ENCODE measurements around the gene ARGLU1.

The ARGLU1 gene

GRCh38 chr13:106550570-106551135 lies 17.3 kb downstream of the ARGLU1 start:
- H3K9me3 ChIP-seq (replicated peaks in 1 of 2; ENCODE audit: control insufficient read depth in 2 of 2, insufficient read depth in 1 of 2, low read depth in 1 of 2, low read length in 2 of 2) = peaks cover 0 to 28% of the 10 kb centered on the region in 2 donors
- H3K27me3 ChIP-seq (ENCODE audit: control insufficient read depth in 3 of 3, insufficient read depth in 3 of 3, low read depth in 1 of 3, low read length in 3 of 3) = no peaks in the 10 kb centered on the region
- no peaks in the 10 kb centered on the region for H3K4me1 ChIP-seq (ENCODE audit: control insufficient read depth in 2 of 2, insufficient read depth in 1 of 2, low read depth in 1 of 2, low read length in 2 of 2)
- no peak overlapping the region for H4K91ac ChIP-seq (ENCODE audit: low read depth, low read length, poor library complexity)
- H3K27ac ChIP-seq (replicated peaks; ENCODE audit: low read length) = no peak overlapping the region
- no peak overlapping the region for H2BK120ac ChIP-seq (ENCODE audit: low read depth, low read length)
- H3K4me3 ChIP-seq (ENCODE audit: low read length in 2 of 2) = no peak overlapping the region
- H3K79me1 ChIP-seq (ENCODE audit: low read depth, low read length) = peaks cover under 1% of the 10 kb centered on the region
- H2BK5ac ChIP-seq (ENCODE audit: low read length) = no peak overlapping the region
- H3K23ac ChIP-seq (ENCODE audit: low read depth, low read length, poor library complexity) = no peak overlapping the region
- no CpG with 5 or more reads among the region's 4 CpGs for WGBS, 2 donors (ENCODE audit: extremely low coverage in 2 of 2, insufficient read length in 2 of 2, insufficient replicate concordance in 1 of 2)
- H2AK5ac ChIP-seq (ENCODE audit: low read depth, low read length) = no peak overlapping the region
- H3K4me2 ChIP-seq (ENCODE audit: insufficient read depth, low read length, poor library complexity, severe bottlenecking) = no peak overlapping the region
- H3K14ac ChIP-seq (ENCODE audit: low read length) = no peak overlapping the region
- no peak overlapping the region for H2BK12ac ChIP-seq (ENCODE audit: low read length)
- H3K4ac ChIP-seq (ENCODE audit: low read length) = no peak overlapping the region
- no peak overlapping the region for H3K9ac ChIP-seq (ENCODE audit: low read depth, low read length, poor library complexity)
- no peak overlapping the region for H4K8ac ChIP-seq (ENCODE audit: low read depth, low read length)
- no peak for DNase-seq (ENCODE audit: low spot score)
- H2AFZ ChIP-seq (ENCODE audit: low read length) = no peak overlapping the region
- no peak overlapping the region for H3K18ac ChIP-seq (ENCODE audit: low read length)
- H2BK15ac ChIP-seq (ENCODE audit: low read length) = no peak overlapping the region
- H3K36me3 ChIP-seq (replicated peaks in 1 of 2; ENCODE audit: control insufficient read depth in 2 of 2, insufficient read depth in 2 of 2, low read length in 2 of 2) = peaks cover 25 to 100% of the 10 kb centered on the region in 2 donors

GRCh38 chr13:106548064-106548696 lies 19.8 kb downstream of the ARGLU1 start:
- Histone ChIP-seq H3K18ac (ENCODE audit: low read length) (no peak overlapping the region), H2BK5ac (ENCODE audit: low read length) (no peak overlapping the region), H4K91ac (ENCODE audit: low read depth, low read length, poor library complexity) (no peak overlapping the region), H3K9ac (ENCODE audit: low read depth, low read length, poor library complexity) (no peak overlapping the region), H3K79me1 (ENCODE audit: low read depth, low read length) (no peaks in the 10 kb centered on the region), H2AFZ (ENCODE audit: low read length) (no peak overlapping the region), H3K4me2 (ENCODE audit: insufficient read depth, low read length, poor library complexity, severe bottlenecking) (no peak overlapping the region), H3K27ac (replicated peaks; ENCODE audit: low read length) (no peak overlapping the region), H3K23ac (ENCODE audit: low read depth, low read length, poor library complexity) (no peak overlapping the region), H3K9me3 (replicated peaks in 1 of 2; ENCODE audit: control insufficient read depth in 2 of 2, insufficient read depth in 1 of 2, low read depth in 1 of 2, low read length in 2 of 2) (peaks cover 0 to 13% of the 10 kb centered on the region in 2 donors), H3K4me3 (ENCODE audit: low read length in 2 of 2) (no peak overlapping the region), H2BK15ac (ENCODE audit: low read length) (no peak overlapping the region), H3K27me3 (ENCODE audit: control insufficient read depth in 3 of 3, insufficient read depth in 3 of 3, low read depth in 1 of 3, low read length in 3 of 3) (no peaks in the 10 kb centered on the region), H3K14ac (ENCODE audit: low read length) (no peak overlapping the region), H2AK5ac (ENCODE audit: low read depth, low read length) (no peak overlapping the region), H3K4me1 (ENCODE audit: control insufficient read depth in 2 of 2, insufficient read depth in 1 of 2, low read depth in 1 of 2, low read length in 2 of 2) (no peaks in the 10 kb centered on the region), H3K4ac (ENCODE audit: low read length) (no peak overlapping the region), H4K8ac (ENCODE audit: low read depth, low read length) (no peak overlapping the region), H2BK12ac (ENCODE audit: low read length) (no peak overlapping the region), H2BK120ac (ENCODE audit: low read depth, low read length) (no peak overlapping the region), H3K36me3 (replicated peaks in 1 of 2; ENCODE audit: control insufficient read depth in 2 of 2, insufficient read depth in 2 of 2, low read length in 2 of 2) (peaks cover 14 to 100% of the 10 kb centered on the region in 2 donors)
- no CpG with 5 or more reads among the region's 3 CpGs for WGBS, 2 donors (ENCODE audit: extremely low coverage in 2 of 2, insufficient read length in 2 of 2, insufficient replicate concordance in 1 of 2)
- DNase-seq (ENCODE audit: low spot score) = no peak

GRCh38 chr13:106541826-106542225 lies 26.1 kb downstream of the ARGLU1 start:
- peaks cover 2 to 70% of the 10 kb centered on the region in 2 donors for H3K36me3 ChIP-seq (replicated peaks in 1 of 2; ENCODE audit: control insufficient read depth in 2 of 2, insufficient read depth in 2 of 2, low read length in 2 of 2)
- H3K4me3 ChIP-seq (ENCODE audit: low read length in 2 of 2) = no peak overlapping the region
- H4K91ac ChIP-seq (ENCODE audit: low read depth, low read length, poor library complexity) = no peak overlapping the region
- no peak overlapping the region for H2BK15ac ChIP-seq (ENCODE audit: low read length)
- H3K79me1 ChIP-seq (ENCODE audit: low read depth, low read length) = no peaks in the 10 kb centered on the region
- H3K9ac ChIP-seq (ENCODE audit: low read depth, low read length, poor library complexity) = no peak overlapping the region
- no peak overlapping the region for H2BK12ac ChIP-seq (ENCODE audit: low read length)
- no peaks in the 10 kb centered on the region for H3K27me3 ChIP-seq (ENCODE audit: control insufficient read depth in 3 of 3, insufficient read depth in 3 of 3, low read depth in 1 of 3, low read length in 3 of 3)
- no peak overlapping the region for H3K18ac ChIP-seq (ENCODE audit: low read length)
- H2AK5ac ChIP-seq (ENCODE audit: low read depth, low read length) = no peak overlapping the region
- no peak overlapping the region for H3K14ac ChIP-seq (ENCODE audit: low read length)
- DNase-seq (ENCODE audit: low spot score) = no peak
- no CpG with 5 or more reads among the region's 1 CpG for WGBS, 2 donors (ENCODE audit: extremely low coverage in 2 of 2, insufficient read length in 2 of 2, insufficient replicate concordance in 1 of 2)
- H4K8ac ChIP-seq (ENCODE audit: low read depth, low read length) = no peak overlapping the region
- no peak overlapping the region for H3K23ac ChIP-seq (ENCODE audit: low read depth, low read length, poor library complexity)
- H3K9me3 ChIP-seq (replicated peaks in 1 of 2; ENCODE audit: control insufficient read depth in 2 of 2, insufficient read depth in 1 of 2, low read depth in 1 of 2, low read length in 2 of 2) = peaks cover 0 to 9% of the 10 kb centered on the region in 2 donors
- no peak overlapping the region for H3K4ac ChIP-seq (ENCODE audit: low read length)
- no peak overlapping the region for H3K27ac ChIP-seq (replicated peaks; ENCODE audit: low read length)
- H2AFZ ChIP-seq (ENCODE audit: low read length) = no peak overlapping the region
- no peak overlapping the region for H2BK120ac ChIP-seq (ENCODE audit: low read depth, low read length)
- peaks cover 0 to 2% of the 10 kb centered on the region in 2 donors for H3K4me1 ChIP-seq (ENCODE audit: control insufficient read depth in 2 of 2, insufficient read depth in 1 of 2, low read depth in 1 of 2, low read length in 2 of 2)
- no peak overlapping the region for H2BK5ac ChIP-seq (ENCODE audit: low read length)
- H3K4me2 ChIP-seq (ENCODE audit: insufficient read depth, low read length, poor library complexity, severe bottlenecking) = no peak overlapping the region

GRCh38 chr13:106540613-106541012 lies 27.3 kb downstream of the ARGLU1 start:
- no peak overlapping the region for H2BK12ac ChIP-seq (ENCODE audit: low read length)
- no peak for DNase-seq (ENCODE audit: low spot score)
- H4K8ac ChIP-seq (ENCODE audit: low read depth, low read length) = no peak overlapping the region
- H2AFZ ChIP-seq (ENCODE audit: low read length) = no peak overlapping the region
- H4K91ac ChIP-seq (ENCODE audit: low read depth, low read length, poor library complexity) = no peak overlapping the region
- no peak overlapping the region for H3K23ac ChIP-seq (ENCODE audit: low read depth, low read length, poor library complexity)
- no CpG with 5 or more reads among the region's 4 CpGs for WGBS, 2 donors (ENCODE audit: extremely low coverage in 2 of 2, insufficient read length in 2 of 2, insufficient replicate concordance in 1 of 2)
- H3K14ac ChIP-seq (ENCODE audit: low read length) = no peak overlapping the region
- H2BK15ac ChIP-seq (ENCODE audit: low read length) = no peak overlapping the region
- no peak overlapping the region for H3K4ac ChIP-seq (ENCODE audit: low read length)
- no peak overlapping the region for H2BK120ac ChIP-seq (ENCODE audit: low read depth, low read length)
- H3K9me3 ChIP-seq (replicated peaks in 1 of 2; ENCODE audit: control insufficient read depth in 2 of 2, insufficient read depth in 1 of 2, low read depth in 1 of 2, low read length in 2 of 2) = peaks cover 0 to 5% of the 10 kb centered on the region in 2 donors
- no peaks in the 10 kb centered on the region for H3K27me3 ChIP-seq (ENCODE audit: control insufficient read depth in 3 of 3, insufficient read depth in 3 of 3, low read depth in 1 of 3, low read length in 3 of 3)
- peaks cover 0 to 4% of the 10 kb centered on the region in 2 donors for H3K4me1 ChIP-seq (ENCODE audit: control insufficient read depth in 2 of 2, insufficient read depth in 1 of 2, low read depth in 1 of 2, low read length in 2 of 2)
- no peak overlapping the region for H3K4me3 ChIP-seq (ENCODE audit: low read length in 2 of 2)
- H3K9ac ChIP-seq (ENCODE audit: low read depth, low read length, poor library complexity) = no peak overlapping the region
- H3K27ac ChIP-seq (replicated peaks; ENCODE audit: low read length) = no peak overlapping the region
- no peak overlapping the region for H2BK5ac ChIP-seq (ENCODE audit: low read length)
- H2AK5ac ChIP-seq (ENCODE audit: low read depth, low read length) = no peak overlapping the region
- no peaks in the 10 kb centered on the region for H3K79me1 ChIP-seq (ENCODE audit: low read depth, low read length)
- no peak overlapping the region for H3K18ac ChIP-seq (ENCODE audit: low read length)
- H3K36me3 ChIP-seq (replicated peaks in 1 of 2; ENCODE audit: control insufficient read depth in 2 of 2, insufficient read depth in 2 of 2, low read length in 2 of 2) = peaks cover 0 to 58% of the 10 kb centered on the region in 2 donors
- no peak overlapping the region for H3K4me2 ChIP-seq (ENCODE audit: insufficient read depth, low read length, poor library complexity, severe bottlenecking)
